KG1 (cell line): ENCODE data around the gene AURKA.

Source experiments
- DNase-seq: peaks from one replicate; lab custom pipeline; 2025; lab: John Stamatoyannopoulos, UW

Gene AURKA

GRCh38 chr20:56392132-56392880 is at the start of gene AURKA, which contains the start of gene CSTF1:
TSS of gene AURKA (minus strand) at chr20:56392215. CDS start at chr20:56388197, 4,018 bp downstream.
TSS of gene CSTF1 (plus strand) at chr20:56392645. CDS start at chr20:56395553, 2,908 bp downstream.
- DNase-seq = peak; percentile 98

GRCh38 chr20:56440346-56441007 is 48.5 kb upstream of the AURKA start:
- DNase-seq = peak; percentile 76

GRCh38 chr20:56439771-56440291 is 47.8 kb upstream of the AURKA start:
- no peak for DNase-seq

DNA sequence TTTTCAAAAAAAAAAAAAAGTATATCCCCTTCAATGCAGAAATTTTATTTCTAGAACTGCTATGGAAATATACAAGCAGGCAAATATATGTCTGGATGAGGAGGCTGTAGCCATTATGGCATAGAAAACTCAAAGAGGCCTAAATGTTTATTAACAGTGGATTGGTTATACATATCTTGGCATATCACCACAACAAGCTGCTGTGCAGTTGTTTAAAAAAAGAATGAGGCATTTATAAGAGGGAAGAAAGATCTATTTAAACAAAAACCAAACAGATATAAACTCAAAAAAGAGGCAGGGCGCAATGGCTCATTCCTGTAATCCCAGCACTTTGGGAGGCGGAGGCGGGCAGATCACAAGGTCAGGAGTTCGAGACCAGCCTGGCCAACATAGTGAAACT is 46.3 kb upstream of the AURKA start:
- DNase-seq = no peak

DNA sequence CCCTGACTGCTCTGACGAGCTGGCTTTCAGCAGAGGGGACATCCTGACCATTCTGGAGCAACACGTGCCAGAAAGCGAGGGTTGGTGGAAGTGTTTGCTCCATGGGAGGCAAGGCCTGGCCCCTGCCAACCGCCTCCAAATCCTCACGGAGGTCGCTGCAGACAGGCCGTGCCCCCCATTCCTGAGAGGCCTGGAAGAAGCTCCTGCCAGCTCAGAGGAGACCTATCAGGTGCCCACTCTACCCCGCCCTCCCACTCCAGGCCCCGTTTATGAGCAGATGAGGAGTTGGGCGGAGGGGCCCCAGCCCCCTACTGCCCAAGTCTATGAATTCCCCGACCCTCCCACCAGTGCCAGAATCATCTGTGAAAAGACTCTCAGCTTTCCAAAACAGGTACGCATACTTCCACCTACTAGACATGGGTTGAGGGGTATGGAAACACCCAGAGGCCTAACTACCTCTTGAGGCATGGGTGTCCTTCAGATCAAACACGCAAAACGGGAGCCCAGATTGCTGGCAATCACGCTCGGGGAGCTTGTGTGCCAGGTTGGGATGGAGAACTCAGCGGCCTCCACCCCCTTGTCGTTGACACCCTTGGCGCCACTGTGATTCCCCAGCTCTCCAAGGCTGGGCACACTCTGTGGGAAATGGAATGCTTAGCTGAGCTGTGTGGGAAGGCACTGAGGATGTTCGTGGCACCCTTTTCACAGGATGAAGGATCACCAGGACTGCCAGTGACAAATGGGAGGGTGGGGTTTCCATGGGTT is 45.4 kb upstream of the AURKA start:
- no peak for DNase-seq

DNA sequence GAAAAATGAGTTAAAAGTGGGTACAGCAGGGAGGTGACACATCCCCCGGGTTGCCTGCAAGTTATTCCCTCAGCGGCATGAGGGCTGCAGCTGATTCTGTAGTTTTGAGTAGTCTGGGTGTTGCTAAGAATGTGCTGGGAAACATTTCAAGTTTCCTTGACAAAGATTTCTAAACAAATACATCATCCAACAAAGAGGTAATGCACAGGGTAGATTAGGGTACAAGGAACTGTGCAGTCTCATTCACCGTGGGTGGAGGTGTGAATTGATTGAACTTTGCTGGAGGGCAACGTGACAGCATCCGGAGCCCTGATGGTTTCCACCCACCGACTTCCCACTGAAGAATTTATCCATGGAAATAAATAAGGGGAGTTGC is 41.9 kb upstream of the AURKA start:
- DNase-seq = no peak

GRCh38 chr20:56433221-56433879 is 41.3 kb upstream of the AURKA start:
- DNase-seq = no peak

DNA sequence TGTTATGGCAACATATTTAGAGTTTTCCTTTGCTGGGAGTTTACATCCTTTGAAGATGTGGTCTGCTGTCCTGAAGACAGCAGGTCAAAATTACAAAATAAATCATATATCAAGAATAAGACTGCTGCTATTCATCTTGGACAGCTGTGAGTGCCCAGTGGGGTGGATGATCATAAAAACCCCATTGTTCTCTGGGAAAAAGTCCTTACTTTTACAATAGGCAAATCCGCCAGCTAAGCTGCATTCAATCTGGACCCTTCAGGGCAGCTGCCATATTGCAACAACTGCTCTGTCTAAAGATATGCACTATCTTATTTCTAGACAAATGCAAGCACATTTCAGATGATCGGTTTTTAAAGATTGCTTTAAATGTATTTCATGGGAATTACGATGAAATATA is 39.5 kb upstream of the AURKA start:
- DNase-seq = no peak

GRCh38 chr20:56430957-56431356 is 38.9 kb upstream of the AURKA start:
- DNase-seq = no peak

GRCh38 chr20:56430461-56430860 is 38.4 kb upstream of the AURKA start:
- DNase-seq = no peak

DNA sequence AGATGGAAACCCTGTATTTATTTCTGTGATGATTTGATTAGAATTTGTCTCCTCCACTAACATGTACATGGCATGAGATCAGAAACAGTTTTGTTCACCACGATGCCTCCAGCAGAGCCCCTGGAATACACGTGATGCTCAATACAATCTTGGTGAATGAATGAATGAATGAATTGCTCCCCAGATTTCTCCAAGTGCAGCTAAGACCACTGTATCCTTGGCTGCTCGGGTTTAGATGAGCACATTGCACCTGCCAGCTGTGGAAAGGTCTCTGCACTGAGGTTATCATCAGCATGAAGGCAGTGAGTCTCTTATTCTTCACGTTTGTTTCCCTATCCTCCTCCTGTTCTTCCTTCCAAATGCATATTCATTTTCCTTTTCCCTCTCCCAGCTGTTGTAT is 37.9 kb upstream of the AURKA start:
- no peak for DNase-seq

GRCh38 chr20:56429502-56429901 is 37.5 kb upstream of the AURKA start:
- no peak for DNase-seq

DNA sequence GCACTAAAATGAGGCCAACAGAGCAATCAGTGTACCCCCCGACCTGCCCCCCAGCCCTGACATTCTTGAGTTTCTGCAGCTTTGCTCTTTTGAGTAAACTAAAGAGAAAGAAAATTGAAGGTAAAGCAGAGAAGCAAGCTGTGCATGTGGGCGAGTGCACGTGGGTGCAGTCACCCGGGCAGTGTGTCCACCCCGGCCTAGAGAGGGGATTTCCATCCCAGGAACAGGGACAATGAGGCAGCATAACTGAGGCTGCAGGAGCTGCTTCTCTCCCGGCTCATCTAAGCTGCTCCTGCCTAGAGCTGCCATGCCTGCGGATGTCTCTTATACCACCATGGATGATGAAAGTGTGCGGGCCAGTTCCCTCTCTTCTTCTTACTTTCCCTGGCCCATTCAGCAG is 36.9 kb upstream of the AURKA start:
- no peak for DNase-seq

GRCh38 chr20:56428410-56428809 is 36.4 kb upstream of the AURKA start:
- DNase-seq = no peak

GRCh38 chr20:56427797-56428196 is 35.8 kb upstream of the AURKA start:
- no peak for DNase-seq

- DNase-seq = no peak
Observed at GRCh38 chr20:56426926-56427325, 34.9 kb upstream of the AURKA start.

DNA sequence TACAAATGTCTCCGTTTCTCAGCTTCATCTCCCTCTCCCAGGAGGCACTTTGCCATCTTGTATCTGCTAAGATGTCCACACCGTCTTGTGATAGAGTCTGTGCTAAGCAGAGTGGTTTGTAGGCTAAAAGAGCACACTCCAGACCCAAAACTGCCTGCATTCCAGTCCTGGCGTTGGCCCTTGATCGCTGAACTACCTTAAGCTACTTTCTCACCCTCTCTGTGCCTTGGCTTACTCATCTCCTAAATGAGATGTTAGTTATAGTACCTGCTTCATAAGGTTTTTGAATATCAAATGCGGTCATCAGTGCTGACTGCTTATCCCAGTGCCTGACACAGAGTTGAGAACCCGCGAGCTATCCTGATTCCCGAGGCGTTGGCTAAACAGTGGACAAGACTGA is 34.0 kb upstream of the AURKA start:
- DNase-seq = no peak

GRCh38 chr20:56424931-56425330 is 32.9 kb upstream of the AURKA start:
- DNase-seq = no peak

- no peak for DNase-seq
Observed at GRCh38 chr20:56423886-56424285, 31.9 kb upstream of the AURKA start.

DNA sequence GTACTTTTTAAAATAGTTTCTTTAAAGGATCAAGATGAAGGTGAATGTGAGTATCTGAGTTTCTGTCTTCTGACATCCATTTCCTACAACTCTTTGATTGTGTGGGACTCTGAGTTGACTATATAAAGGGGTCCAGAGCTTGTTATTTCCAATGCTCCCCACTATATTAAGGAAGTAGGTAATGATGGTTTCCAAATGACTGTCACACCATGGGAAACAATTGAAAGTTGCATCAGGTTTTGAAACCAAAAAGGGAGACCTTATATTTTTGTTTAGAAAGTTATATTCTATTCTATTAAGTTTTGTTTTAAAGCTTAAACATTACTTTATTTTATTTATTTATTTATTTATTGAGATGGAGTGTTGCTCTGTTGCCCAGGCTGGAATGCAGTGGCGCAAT is 31.2 kb upstream of the AURKA start:
- no peak for DNase-seq

DNA sequence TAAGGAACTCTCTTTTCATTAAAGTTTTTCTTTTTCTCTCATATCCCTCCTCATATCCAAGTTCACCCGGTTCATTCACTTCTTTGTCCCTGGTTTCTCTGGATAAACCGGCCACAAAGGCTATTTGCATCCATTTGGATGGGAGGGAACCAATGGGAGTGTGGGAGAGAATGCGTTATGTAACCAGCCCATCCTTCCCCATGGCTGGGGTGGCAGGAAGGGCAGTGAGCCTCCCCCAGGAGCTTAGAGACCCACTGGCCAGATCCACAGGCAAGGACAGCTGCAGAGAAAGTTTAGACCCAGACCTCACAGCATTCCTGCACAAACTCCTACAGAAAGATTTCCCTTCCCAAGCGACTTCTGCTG is 30.8 kb upstream of the AURKA start:
- DNase-seq = no peak
